HUES48 (cell line): Measurements from ENCODE around the gene PIAS4.
A peak's percentile ranks its signal among the peaks of the same experiment; 100 is the strongest.

Experiments used
- H3K27ac ChIP-seq: one replicate; pipeline ENCODE4 v1.7.0; 2013; ENCODE audit warnings: low read depth, low read length, inconsistent platforms
- H3K27me3 ChIP-seq: 2 replicates; pipeline ENCODE4 v1.6.1; 2013; ENCODE audit warnings: mild to moderate bottlenecking, low read length; ENCODE audit not compliant: control insufficient read depth, insufficient read depth
- H3K36me3 ChIP-seq: 2 replicates; pipeline ENCODE4 v1.6.1; 2013; ENCODE audit warnings: low read length; ENCODE audit not compliant: control insufficient read depth, insufficient read depth
- H3K4me1 ChIP-seq: 2 replicates; pipeline ENCODE4 v1.6.1; 2013; ENCODE audit warnings: mild to moderate bottlenecking, low read length; ENCODE audit not compliant: control insufficient read depth, insufficient read depth
- H3K4me3 ChIP-seq: 2 replicates; pipeline ENCODE4 v1.5.1; 2013; ENCODE audit warnings: mild to moderate bottlenecking, low read depth, low read length
- H3K9ac ChIP-seq: 2 replicates; pipeline ENCODE4 v1.6.1; 2013; ENCODE audit warnings: mild to moderate bottlenecking, low read depth, low read length, moderate library complexity
- H3K9me3 ChIP-seq: 2 replicates; pipeline ENCODE4 v1.6.1; 2013; ENCODE audit warnings: low read length; ENCODE audit not compliant: control insufficient read depth, insufficient read depth

Gene PIAS4

GRCh38 chr19:3968556-3969434 is 38.7 kb upstream of the PIAS4 start:
- peak overlapping the region; percentile 87 for H3K9ac ChIP-seq

GRCh38 chr19:3969435-3970312 is 37.9 kb upstream of the PIAS4 start:
- no peaks in the 10 kb centered on the region for H3K9me3 ChIP-seq
- H3K9ac ChIP-seq: peak overlapping the region; percentile 87
- peak overlapping the region; percentile 85 for H3K4me3 ChIP-seq
- peaks cover 16% of the 10 kb centered on the region for H3K4me1 ChIP-seq
- peak overlapping the region; percentile 98 for H3K27ac ChIP-seq
- H3K36me3 ChIP-seq: peaks cover 47% of the 10 kb centered on the region
- H3K27me3 ChIP-seq: no peaks in the 10 kb centered on the region

More at GRCh38 chr19:3968556-3969434, 38.7 kb upstream of the PIAS4 start:
- H3K27ac ChIP-seq: peak overlapping the region; percentile 98
- H3K27me3 ChIP-seq: no peaks in the 10 kb centered on the region
- H3K36me3 ChIP-seq: peaks cover 53% of the 10 kb centered on the region
- peak overlapping the region; percentile 85 for H3K4me3 ChIP-seq
- H3K4me1 ChIP-seq: peaks cover 16% of the 10 kb centered on the region
- no peaks in the 10 kb centered on the region for H3K9me3 ChIP-seq

- peaks cover 45% of the 10 kb centered on the region for H3K36me3 ChIP-seq
- H3K4me3 ChIP-seq: peak overlapping the region; percentile 85
- H3K27me3 ChIP-seq: no peaks in the 10 kb centered on the region
- peaks cover 16% of the 10 kb centered on the region for H3K4me1 ChIP-seq
- H3K9me3 ChIP-seq: no peaks in the 10 kb centered on the region
- peak overlapping the region; percentile 87 for H3K9ac ChIP-seq
- peak overlapping the region; percentile 98 for H3K27ac ChIP-seq
These were observed 37.2 kb upstream of the PIAS4 start for GRCh38 chr19:3970313-3970807.

- Histone ChIP-seq H3K27ac (peak within 1 kb of the TSS; percentile 98), H3K36me3 (peaks cover 45% of the 10 kb centered on the region), H3K27me3 (no peaks in the 10 kb centered on the region), H3K4me1 (peaks cover 16% of the 10 kb centered on the region), H3K9me3 (no peaks in the 10 kb centered on the region), H3K9ac (peak within 1 kb of the TSS; percentile 87), H3K4me3 (peak within 1 kb of the TSS; percentile 85)
These were observed 36.5 kb upstream of the PIAS4 start, which contains the start of gene DAPK3 for GRCh38 chr19:3970808-3971598. DAPK3 (minus strand) TSS chr19:3971099; CDS start chr19:3969735, 1,364 bp downstream.

GRCh38 chr19:3975144-3975543 is 32.4 kb upstream of the PIAS4 start:
- H3K4me1 ChIP-seq: no peaks in the 10 kb centered on the region
- peaks cover 58% of the 10 kb centered on the region for H3K36me3 ChIP-seq

GRCh38 chr19:3975637-3976087 is 31.9 kb upstream of the PIAS4 start:
- no peaks in the 10 kb centered on the region for H3K27me3 ChIP-seq
- H3K36me3 ChIP-seq: peaks cover 63% of the 10 kb centered on the region
- H3K9me3 ChIP-seq: no peaks in the 10 kb centered on the region
- H3K27ac ChIP-seq: no peak overlapping the region
- no peaks in the 10 kb centered on the region for H3K4me1 ChIP-seq
- H3K9ac ChIP-seq: no peak overlapping the region
- H3K4me3 ChIP-seq: no peak overlapping the region

More at GRCh38 chr19:3975144-3975543, 32.4 kb upstream of the PIAS4 start:
- Histone ChIP-seq H3K4me3 (no peak overlapping the region), H3K27me3 (no peaks in the 10 kb centered on the region), H3K27ac (no peak overlapping the region), H3K9ac (no peak overlapping the region), H3K9me3 (no peaks in the 10 kb centered on the region)

GRCh38 chr19:3976495-3977241 is 30.9 kb upstream of the PIAS4 start:
- no peak overlapping the region for H3K9ac ChIP-seq
- H3K9me3 ChIP-seq: no peaks in the 10 kb centered on the region
- H3K36me3 ChIP-seq: peaks cover 73% of the 10 kb centered on the region
- H3K27ac ChIP-seq: peak overlapping the region; percentile 42
- H3K4me1 ChIP-seq: no peaks in the 10 kb centered on the region
- H3K27me3 ChIP-seq: no peaks in the 10 kb centered on the region
- no peak overlapping the region for H3K4me3 ChIP-seq

GRCh38 chr19:3977242-3978143 is 30.0 kb upstream of the PIAS4 start:
- no peak overlapping the region for H3K4me3 ChIP-seq
- peak overlapping the region; percentile 42 for H3K27ac ChIP-seq
- H3K4me1 ChIP-seq: no peaks in the 10 kb centered on the region
- H3K9ac ChIP-seq: no peak overlapping the region
- H3K9me3 ChIP-seq: no peaks in the 10 kb centered on the region
- H3K27me3 ChIP-seq: no peaks in the 10 kb centered on the region
- peaks cover 79% of the 10 kb centered on the region for H3K36me3 ChIP-seq

GRCh38 chr19:3978145-3978544 is 29.4 kb upstream of the PIAS4 start:
- H3K4me3 ChIP-seq: no peak overlapping the region
- H3K9ac ChIP-seq: no peak overlapping the region
- peaks cover 82% of the 10 kb centered on the region for H3K36me3 ChIP-seq
- no peaks in the 10 kb centered on the region for H3K9me3 ChIP-seq
- peak overlapping the region; percentile 42 for H3K27ac ChIP-seq
- no peaks in the 10 kb centered on the region for H3K27me3 ChIP-seq
- no peaks in the 10 kb centered on the region for H3K4me1 ChIP-seq
